ENCODE data around the gene TMEM128.
A peak's percentile ranks its signal among the peaks of the same experiment; 100 is the strongest.
"Not testable (repeated sequence)": the region's sequence is repeated elsewhere in the genome, so short reads cannot be mapped to it uniquely, and the experiment has no call there.

TMEM128 gene

DNA sequence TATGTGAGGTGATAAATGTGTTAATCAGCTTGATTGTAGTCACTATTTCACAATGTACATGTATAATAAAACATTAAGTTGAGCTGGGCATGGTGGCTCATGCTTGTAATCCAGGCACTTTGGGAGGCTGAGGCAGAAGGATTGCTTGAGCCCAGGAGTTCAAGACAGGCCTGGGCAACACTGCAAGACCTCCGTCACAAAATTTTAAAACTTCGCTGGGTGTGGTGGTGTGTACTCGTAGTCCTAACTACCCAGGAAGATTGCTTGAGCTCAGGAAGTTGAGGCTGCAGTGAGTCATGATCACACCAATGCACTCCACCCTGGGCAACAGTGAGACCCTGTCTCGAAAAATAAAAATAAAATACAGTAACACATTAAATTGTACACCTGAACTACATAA is 21.8 kb upstream of the TMEM128 start:
- CTCF ChIA-PET: interaction anchor here (1.5 kb wide), 1 partner anchor 67 kb away, joined by 3 read pairs; no protein-coding TSS in a partner anchor
- Mint-ChIP-seq H3K27ac (peak overlapping the region; percentile 92), H3K4me3 (no peak overlapping the region), H3K9me3 (no peaks in the 10 kb centered on the region), H3K4me1 (peaks cover 24% of the 10 kb centered on the region), H3K36me3 (peaks cover 41% of the 10 kb centered on the region), H3K27me3 (no peaks in the 10 kb centered on the region)
- peak; percentile 25 for DNase-seq

DNA sequence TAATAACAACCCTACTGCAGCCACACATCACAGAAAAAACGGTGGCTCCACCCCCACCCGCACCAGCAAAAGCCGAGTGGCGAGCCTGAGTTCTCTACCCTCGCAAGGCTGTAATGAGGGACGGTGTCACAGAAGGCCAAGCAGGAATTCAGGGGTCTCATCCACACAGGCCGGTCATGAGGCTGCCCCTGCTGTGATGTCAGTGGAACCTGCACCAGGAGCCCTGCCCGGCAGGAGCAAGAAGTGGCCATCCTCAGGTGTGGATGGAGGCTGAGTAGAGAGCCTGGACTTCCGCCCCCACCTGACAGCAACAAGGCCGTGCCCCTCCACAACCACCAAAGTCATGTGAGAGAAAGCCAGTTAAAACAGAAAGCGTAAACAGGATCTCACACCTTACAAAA is 21.3 kb upstream of the TMEM128 start:
- CTCF ChIA-PET: no interaction called here
- DNase-seq: peak; percentile 28
- H3K4me1 Mint-ChIP-seq: peaks cover 24% of the 10 kb centered on the region
- H3K36me3 Mint-ChIP-seq: peaks cover 36% of the 10 kb centered on the region
- H3K9me3 Mint-ChIP-seq: no peaks in the 10 kb centered on the region
- H3K27me3 Mint-ChIP-seq: peaks cover 5% of the 10 kb centered on the region
- H3K27ac Mint-ChIP-seq: peak overlapping the region; percentile 92
- no peak overlapping the region for H3K4me3 Mint-ChIP-seq

DNA sequence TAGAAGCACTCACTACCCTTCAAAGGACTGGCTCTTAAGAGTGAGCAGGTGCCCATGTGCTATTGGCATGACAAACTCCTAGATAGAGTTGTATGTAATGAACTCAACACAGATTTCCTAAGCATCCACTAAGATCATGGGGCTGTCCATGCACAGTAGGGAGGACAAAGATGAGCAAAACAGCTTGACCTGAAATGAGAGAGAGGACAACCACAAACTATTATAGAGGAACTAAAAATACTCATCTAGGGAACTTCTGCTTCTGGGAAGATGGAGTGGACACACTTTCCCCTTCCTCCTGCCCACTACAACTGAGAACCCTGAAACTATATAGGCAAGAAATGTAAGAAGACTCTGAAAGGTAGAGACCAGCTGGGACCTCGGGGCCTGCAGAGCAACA is 20.8 kb upstream of the TMEM128 start:
- Mint-ChIP-seq H3K36me3 (peaks cover 32% of the 10 kb centered on the region), H3K9me3 (no peaks in the 10 kb centered on the region), H3K4me1 (peaks cover 24% of the 10 kb centered on the region), H3K27ac (peak overlapping the region; percentile 92), H3K27me3 (peaks cover 7% of the 10 kb centered on the region), H3K4me3 (no peak overlapping the region)
- CTCF ChIA-PET: no interaction called here
- no peak for DNase-seq

- no peak overlapping the region for H3K4me3 Mint-ChIP-seq
- DNase-seq: no peak
- CTCF ChIA-PET: no interaction called here
- peak overlapping the region; percentile 11 for H3K27ac Mint-ChIP-seq
- H3K27me3 Mint-ChIP-seq: peaks cover 10% of the 10 kb centered on the region
- peaks cover 24% of the 10 kb centered on the region for H3K4me1 Mint-ChIP-seq
- no peaks in the 10 kb centered on the region for H3K9me3 Mint-ChIP-seq
- H3K36me3 Mint-ChIP-seq: peaks cover 26% of the 10 kb centered on the region
Measured at GRCh38 chr4:4267981-4268380, 20.0 kb upstream of the TMEM128 start.

GRCh38 chr4:4260185-4260751 is 12.2 kb upstream of the TMEM128 start:
- Mint-ChIP-seq H3K27ac (no peak overlapping the region), H3K27me3 (peaks cover 16% of the 10 kb centered on the region), H3K9me3 (no peaks in the 10 kb centered on the region), H3K4me3 (no peak overlapping the region), H3K4me1 (no peaks in the 10 kb centered on the region), H3K36me3 (no peaks in the 10 kb centered on the region)
- DNase-seq: no peak
- CTCF ChIA-PET: interaction anchor here (0.7 to 2.4 kb wide), 9 partner anchors 9 to 172 kb away, joined by 3 to 17 read pairs (median 4); no protein-coding TSS in a partner anchor

GRCh38 chr4:4259484-4260100 is 11.6 kb upstream of the TMEM128 start:
- no peak overlapping the region for H3K27ac Mint-ChIP-seq
- no peak overlapping the region for H3K4me3 Mint-ChIP-seq
- DNase-seq: no peak
- H3K9me3 Mint-ChIP-seq: no peaks in the 10 kb centered on the region
- H3K36me3 Mint-ChIP-seq: no peaks in the 10 kb centered on the region
- CTCF ChIA-PET: interaction anchor here (0.7 to 2.4 kb wide), 10 partner anchors 9 to 173 kb away, joined by 3 to 17 read pairs (median 4); no protein-coding TSS in a partner anchor
- peaks cover 19% of the 10 kb centered on the region for H3K27me3 Mint-ChIP-seq
- H3K4me1 Mint-ChIP-seq: no peaks in the 10 kb centered on the region

DNA sequence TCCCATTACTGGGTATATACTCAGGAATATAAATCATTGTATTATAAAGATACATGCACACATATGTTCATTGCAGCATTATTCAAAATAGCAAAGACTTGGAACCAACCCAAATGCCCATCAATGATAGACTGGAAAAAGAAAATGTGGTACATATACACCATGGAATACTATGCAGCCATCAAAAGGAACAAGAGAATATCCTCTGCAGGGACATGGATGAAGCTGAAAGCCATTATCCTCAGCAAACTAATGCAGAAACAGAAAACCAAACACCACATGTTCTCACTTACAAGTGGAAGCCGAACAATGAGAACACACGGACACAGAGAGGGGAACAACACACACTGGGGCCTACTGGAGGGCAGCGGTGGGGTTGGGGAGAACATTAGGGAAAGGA is 9.7 kb upstream of the TMEM128 start:
- DNase-seq, H3K36me3 Mint-ChIP-seq, H3K27ac Mint-ChIP-seq, H3K9me3 Mint-ChIP-seq, CTCF ChIA-PET, H3K4me1 Mint-ChIP-seq, H3K4me3 Mint-ChIP-seq: not testable (repeated sequence)
- H3K27me3 Mint-ChIP-seq: peaks cover 21% of the 10 kb centered on the region

DNA sequence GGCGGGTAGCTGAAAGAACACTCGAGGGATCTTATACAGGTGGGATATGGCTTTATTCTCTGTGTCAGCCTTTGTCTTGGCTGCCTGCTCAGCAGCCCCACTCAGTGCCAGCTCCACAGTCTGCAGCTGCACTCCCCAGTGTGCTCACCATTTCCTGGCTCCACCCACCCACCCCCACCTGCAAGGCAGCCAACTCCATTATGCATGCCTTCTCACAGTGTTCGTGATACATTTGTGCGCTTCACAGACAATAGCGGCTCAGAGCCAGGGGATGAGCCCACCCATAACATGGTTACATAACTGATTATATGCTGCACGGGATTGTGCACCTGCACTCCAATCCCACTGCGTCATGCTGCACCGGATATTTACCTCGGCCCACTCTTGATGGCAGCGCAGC is 8.8 kb upstream of the TMEM128 start:
- no peaks in the 10 kb centered on the region for H3K9me3 Mint-ChIP-seq
- H3K27ac Mint-ChIP-seq: no peak overlapping the region
- peaks cover 21% of the 10 kb centered on the region for H3K27me3 Mint-ChIP-seq
- no peak for DNase-seq
- no peak overlapping the region for H3K4me3 Mint-ChIP-seq
- H3K4me1 Mint-ChIP-seq: no peaks in the 10 kb centered on the region
- CTCF ChIA-PET: interaction anchor here (0.8 to 2.2 kb wide), 2 partner anchors 17 to 79 kb away, joined by 3 to 12 read pairs; no protein-coding TSS in a partner anchor
- no peaks in the 10 kb centered on the region for H3K36me3 Mint-ChIP-seq

- no peak overlapping the region for H3K4me3 Mint-ChIP-seq
- no peaks in the 10 kb centered on the region for H3K9me3 Mint-ChIP-seq
- no peak for DNase-seq
- H3K36me3 Mint-ChIP-seq: no peaks in the 10 kb centered on the region
- peaks cover 28% of the 10 kb centered on the region for H3K27me3 Mint-ChIP-seq
- CTCF ChIA-PET: interaction anchor here (1.5 to 2.2 kb wide), 2 partner anchors 79 to 81 kb away, joined by 4 to 12 read pairs; no protein-coding TSS in a partner anchor
- no peaks in the 10 kb centered on the region for H3K4me1 Mint-ChIP-seq
- H3K27ac Mint-ChIP-seq: no peak overlapping the region
Measured at GRCh38 chr4:4254666-4255065, 6.6 kb upstream of the TMEM128 start.

DNA sequence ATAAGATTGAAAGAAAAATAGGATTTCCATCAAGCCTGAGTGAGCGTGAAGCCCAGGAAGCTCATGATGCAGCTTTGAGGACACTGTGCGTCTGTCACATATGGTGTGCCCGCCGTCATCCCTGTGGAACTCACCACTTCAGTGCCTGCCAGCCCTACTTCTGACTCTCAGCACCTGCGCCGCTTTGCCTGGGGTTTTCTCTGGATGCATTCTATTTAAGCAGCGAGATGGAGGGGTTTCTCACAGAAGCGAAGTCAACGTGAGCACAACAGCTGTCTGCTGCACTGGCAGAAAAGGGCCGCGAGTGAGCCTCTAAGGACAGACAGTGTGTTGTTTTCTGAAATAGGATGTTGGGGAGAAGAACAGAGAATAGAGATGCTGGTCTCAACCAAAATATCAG is 6.2 kb upstream of the TMEM128 start:
- no peak overlapping the region for H3K27ac Mint-ChIP-seq
- H3K27me3 Mint-ChIP-seq: peaks cover 28% of the 10 kb centered on the region
- peaks cover 1% of the 10 kb centered on the region for H3K4me1 Mint-ChIP-seq
- DNase-seq: no peak
- no peaks in the 10 kb centered on the region for H3K36me3 Mint-ChIP-seq
- H3K4me3 Mint-ChIP-seq: no peak overlapping the region
- H3K9me3 Mint-ChIP-seq: no peaks in the 10 kb centered on the region
- CTCF ChIA-PET: interaction anchor here (1.5 kb wide), 1 partner anchor 79 kb away, joined by 4 read pairs; no protein-coding TSS in a partner anchor

DNA sequence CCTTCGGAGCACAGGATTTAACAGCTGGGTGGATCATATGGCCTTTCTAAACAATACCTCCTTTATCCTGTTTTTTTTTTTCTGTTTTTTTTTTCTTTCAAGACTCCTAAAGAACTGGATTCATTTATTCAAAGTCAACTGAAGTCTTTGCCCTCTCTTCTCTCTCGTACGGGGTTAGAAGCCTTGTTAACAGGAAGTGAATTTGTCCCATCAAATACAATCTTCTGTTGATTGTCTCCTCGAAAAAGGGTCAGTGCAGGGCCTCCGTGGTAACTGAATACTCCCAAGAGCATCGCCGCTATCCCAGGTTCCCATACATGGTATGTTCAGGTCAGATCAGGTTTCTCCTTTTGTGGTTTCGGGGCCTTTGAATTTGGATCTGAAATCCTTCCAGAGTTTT is 1.8 kb upstream of the TMEM128 start:
- Mint-ChIP-seq H3K4me3 (no peak overlapping the region), H3K4me1 (peaks cover 30% of the 10 kb centered on the region), H3K27ac (no peak overlapping the region), H3K9me3 (no peaks in the 10 kb centered on the region), H3K27me3 (peaks cover 22% of the 10 kb centered on the region), H3K36me3 (peaks cover 12% of the 10 kb centered on the region)
- DNase-seq: no peak
- CTCF ChIA-PET: interaction anchor here (1.5 kb wide), 1 partner anchor 86 kb away, joined by 6 read pairs; no protein-coding TSS in a partner anchor

- H3K4me1 Mint-ChIP-seq: peaks cover 30% of the 10 kb centered on the region
- H3K9me3 Mint-ChIP-seq, DNase-seq, H3K27ac Mint-ChIP-seq: not testable (repeated sequence)
- peaks cover 19% of the 10 kb centered on the region for H3K27me3 Mint-ChIP-seq
- peaks cover 14% of the 10 kb centered on the region for H3K36me3 Mint-ChIP-seq
- peak overlapping the region; percentile 76 for H3K4me3 Mint-ChIP-seq
- CTCF ChIA-PET: interaction anchor here (1.5 kb wide), 2 partner anchors 67 to 86 kb away, joined by 4 to 6 read pairs; no protein-coding TSS in a partner anchor
Measured at GRCh38 chr4:4249342-4249741, 1.3 kb upstream of the TMEM128 start.

DNA sequence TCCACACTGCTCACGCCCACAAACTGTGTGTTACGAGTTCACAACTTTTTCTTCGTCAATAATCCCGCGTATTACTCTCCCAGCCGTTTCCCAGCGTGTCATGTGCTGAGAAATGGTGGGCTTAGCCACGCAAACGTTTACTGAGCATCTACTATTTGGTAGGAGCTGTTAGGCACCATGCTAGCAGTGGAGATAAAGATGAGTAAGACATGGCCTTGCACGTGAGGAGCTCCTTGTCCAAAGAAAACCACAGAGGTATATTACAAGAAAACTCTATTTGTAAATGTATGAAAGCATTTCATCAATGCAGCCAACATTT is 821 bp upstream of the TMEM128 start:
- peak overlapping the region; percentile 76 for H3K4me3 Mint-ChIP-seq
- DNase-seq: no peak

DNA sequence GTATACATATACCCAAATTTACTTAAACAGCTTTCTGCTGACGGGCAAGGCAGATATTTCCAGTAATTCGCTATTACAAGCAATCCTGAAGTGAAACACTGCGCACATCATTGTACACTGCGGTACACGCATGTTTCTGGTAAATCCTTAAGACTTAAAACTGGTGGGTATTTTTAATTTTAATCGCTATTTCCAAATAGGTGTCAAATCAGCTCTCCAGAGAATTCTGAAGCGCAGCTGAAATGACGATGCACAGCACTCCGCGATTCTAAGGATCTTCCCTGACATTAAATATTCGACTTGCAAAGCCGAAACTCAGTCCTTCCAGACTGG is 361 bp downstream of the TMEM128 start:
- Mint-ChIP-seq H3K4me1 (peaks cover 30% of the 10 kb centered on the region), H3K4me3 (peak overlapping the region; percentile 76), H3K27me3 (peaks cover 12% of the 10 kb centered on the region), H3K27ac (peak overlapping the region; percentile 97), H3K36me3 (peaks cover 19% of the 10 kb centered on the region), H3K9me3 (no peaks in the 10 kb centered on the region)
- DNase-seq: no peak
- CTCF ChIA-PET: interaction anchor here (0.8 kb wide), 1 partner anchor 12 kb away, joined by 3 read pairs; no protein-coding TSS in a partner anchor

More for the DNA sequence above, 821 bp upstream of the TMEM128 start:
- peak overlapping the region; percentile 97 for H3K27ac Mint-ChIP-seq
- H3K36me3 Mint-ChIP-seq: peaks cover 14% of the 10 kb centered on the region
- peaks cover 30% of the 10 kb centered on the region for H3K4me1 Mint-ChIP-seq
- CTCF ChIA-PET: interaction anchor here (1.5 kb wide), 2 partner anchors 66 to 87 kb away, joined by 4 to 6 read pairs; no protein-coding TSS in a partner anchor
- H3K27me3 Mint-ChIP-seq: peaks cover 16% of the 10 kb centered on the region
- no peaks in the 10 kb centered on the region for H3K9me3 Mint-ChIP-seq

- CTCF ChIA-PET: no interaction called here
- no peak overlapping the region for H3K27ac Mint-ChIP-seq
- peaks cover 30% of the 10 kb centered on the region for H3K4me1 Mint-ChIP-seq
- no peaks in the 10 kb centered on the region for H3K9me3 Mint-ChIP-seq
- H3K27me3 Mint-ChIP-seq: peaks cover 5% of the 10 kb centered on the region
- H3K36me3 Mint-ChIP-seq: peaks cover 30% of the 10 kb centered on the region
- DNase-seq: no peak
- no peak overlapping the region for H3K4me3 Mint-ChIP-seq
Measured at GRCh38 chr4:4245172-4245571, 2.9 kb downstream of the TMEM128 start.
